ENCODE results near the gene PAPSS2. TPM values are rescaled to one million over a fixed set of nuclear protein-coding genes. Genes with fewer than 3 reads are reported as not detected.

Gene PAPSS2
- total and polyA plus RNA-seq, 9 donors, result 18.0 to 102 (median 42.5) TPM

DNA sequence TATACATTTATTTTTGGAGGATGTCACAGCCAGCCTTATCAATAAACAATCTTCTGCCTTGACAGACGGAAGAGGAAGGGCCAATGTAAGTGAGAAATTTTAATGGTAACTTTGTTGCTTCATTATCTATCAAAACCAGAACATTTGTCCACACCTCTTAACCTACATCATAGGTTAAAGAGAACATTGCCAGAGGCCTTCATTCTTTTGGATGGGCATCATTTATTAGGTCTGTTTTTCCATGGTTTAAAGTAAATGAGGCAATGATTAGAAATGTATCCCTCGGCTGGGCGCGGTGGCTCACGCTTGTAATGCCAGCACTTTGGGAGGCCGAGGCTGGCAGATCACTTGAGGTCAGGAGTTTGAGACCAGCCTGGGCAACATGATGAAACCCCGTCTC, 29.5 kb upstream of the PAPSS2 start:
- TF ChIP-seq EP300 (IDR thresholded peaks at IDR 0.05) (no peak), POLR2A (IDR thresholded peaks at IDR 0.05) (no peak)
- TF ChIP-seq, protein P1, sequence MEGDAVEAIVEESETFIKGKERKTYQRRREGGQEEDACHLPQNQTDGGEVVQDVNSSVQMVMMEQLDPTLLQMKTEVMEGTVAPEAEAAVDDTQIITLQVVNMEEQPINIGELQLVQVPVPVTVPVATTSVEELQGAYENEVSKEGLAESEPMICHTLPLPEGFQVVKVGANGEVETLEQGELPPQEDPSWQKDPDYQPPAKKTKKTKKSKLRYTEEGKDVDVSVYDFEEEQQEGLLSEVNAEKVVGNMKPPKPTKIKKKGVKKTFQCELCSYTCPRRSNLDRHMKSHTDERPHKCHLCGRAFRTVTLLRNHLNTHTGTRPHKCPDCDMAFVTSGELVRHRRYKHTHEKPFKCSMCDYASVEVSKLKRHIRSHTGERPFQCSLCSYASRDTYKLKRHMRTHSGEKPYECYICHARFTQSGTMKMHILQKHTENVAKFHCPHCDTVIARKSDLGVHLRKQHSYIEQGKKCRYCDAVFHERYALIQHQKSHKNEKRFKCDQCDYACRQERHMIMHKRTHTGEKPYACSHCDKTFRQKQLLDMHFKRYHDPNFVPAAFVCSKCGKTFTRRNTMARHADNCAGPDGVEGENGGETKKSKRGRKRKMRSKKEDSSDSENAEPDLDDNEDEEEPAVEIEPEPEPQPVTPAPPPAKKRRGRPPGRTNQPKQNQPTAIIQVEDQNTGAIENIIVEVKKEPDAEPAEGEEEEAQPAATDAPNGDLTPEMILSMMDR (IDR thresholded peaks at IDR 0.05), result no peak
- Histone ChIP-seq H3K27ac (no peak overlapping the region), H3K36me3 (no peaks in the 10 kb centered on the region), H3K4me3 (no peak overlapping the region), H3K9me3 (no peaks in the 10 kb centered on the region), H3K4me1 (ENCODE audit: insufficient read depth) (no peaks in the 10 kb centered on the region), H3K27me3 (no peaks in the 10 kb centered on the region)
- intact Hi-C loops (cut with DNase I), result no loop called here
- WGBS, 3 donors, result 92 to 95% (median 93%) methylated on average over 7 of the region's 7 CpGs
- DNase-seq, result no peak

DNA sequence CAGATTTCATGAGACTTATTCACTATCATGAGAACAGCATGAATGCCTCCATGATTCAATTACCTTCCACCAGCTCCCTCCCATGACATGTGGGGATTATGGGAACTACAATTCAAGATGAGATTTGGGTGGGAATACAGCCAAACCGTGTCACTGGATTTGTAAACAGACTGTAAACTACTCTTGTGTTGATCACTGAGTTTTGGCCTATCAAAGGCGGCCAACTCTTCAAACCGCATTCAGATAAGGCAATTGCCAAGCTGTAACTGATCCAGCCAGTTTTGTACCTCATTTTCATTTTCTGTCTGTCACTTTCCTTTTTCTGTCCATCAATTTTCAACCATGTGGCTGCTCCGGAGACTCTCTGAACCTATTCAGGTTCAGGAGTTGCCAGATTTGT, 27.2 kb upstream of the PAPSS2 start:
- H3K9me3 ChIP-seq, result no peaks in the 10 kb centered on the region
- intact Hi-C loops (cut with DNase I), result no loop called here
- H3K27me3 ChIP-seq, result no peaks in the 10 kb centered on the region
- DNase-seq, result no peak
- H3K4me1 ChIP-seq (ENCODE audit: insufficient read depth), result no peaks in the 10 kb centered on the region
- no peak overlapping the region for H3K27ac ChIP-seq
- H3K36me3 ChIP-seq, result no peaks in the 10 kb centered on the region
- WGBS, 3 donors, result 88 to 94% (median 88%) methylated on average over 4 of the region's 4 CpGs
- no peak overlapping the region for H3K4me3 ChIP-seq
- TF ChIP-seq EP300 (IDR thresholded peaks at IDR 0.05) (no peak), POLR2A (IDR thresholded peaks at IDR 0.05) (no peak)
- TF ChIP-seq, protein P1 (IDR thresholded peaks at IDR 0.05), result no peak

DNA sequence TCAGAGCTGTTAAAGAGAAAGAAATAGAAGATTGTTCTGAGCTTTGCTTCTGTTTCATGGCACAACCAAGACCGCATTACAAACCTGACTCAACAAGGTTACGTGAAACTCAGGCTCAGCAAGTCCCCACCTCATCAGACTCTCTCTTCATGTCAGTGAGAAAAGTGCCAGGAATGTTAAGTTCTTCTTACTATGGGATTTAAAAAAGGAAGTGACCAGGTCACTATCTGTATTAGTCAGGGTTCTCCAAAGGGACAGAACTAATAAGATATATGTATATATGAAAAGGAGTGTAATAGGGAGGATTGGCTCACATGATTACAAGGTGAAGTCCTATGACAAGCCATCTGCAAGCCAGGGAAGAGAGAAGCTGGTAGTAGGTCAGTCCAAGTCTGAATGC, 25.4 kb upstream of the PAPSS2 start:
- Histone ChIP-seq H3K27me3 (no peaks in the 10 kb centered on the region), H3K4me1 (ENCODE audit: insufficient read depth) (no peaks in the 10 kb centered on the region), H3K9me3 (no peaks in the 10 kb centered on the region), H3K4me3 (no peak overlapping the region), H3K27ac (no peak overlapping the region), H3K36me3 (no peaks in the 10 kb centered on the region)
- no peak for DNase-seq
- whole genome bisulfite sequencing, 3 donors, result 96 to 98% (median 97%) methylated on average over 2 of the region's 2 CpGs
- TF ChIP-seq, protein P1 (IDR thresholded peaks at IDR 0.05), result no peak
- TF ChIP-seq EP300 (IDR thresholded peaks at IDR 0.05) (no peak), POLR2A (IDR thresholded peaks at IDR 0.05) (no peak)
- intact Hi-C loops (cut with DNase I), result no loop called here

DNA sequence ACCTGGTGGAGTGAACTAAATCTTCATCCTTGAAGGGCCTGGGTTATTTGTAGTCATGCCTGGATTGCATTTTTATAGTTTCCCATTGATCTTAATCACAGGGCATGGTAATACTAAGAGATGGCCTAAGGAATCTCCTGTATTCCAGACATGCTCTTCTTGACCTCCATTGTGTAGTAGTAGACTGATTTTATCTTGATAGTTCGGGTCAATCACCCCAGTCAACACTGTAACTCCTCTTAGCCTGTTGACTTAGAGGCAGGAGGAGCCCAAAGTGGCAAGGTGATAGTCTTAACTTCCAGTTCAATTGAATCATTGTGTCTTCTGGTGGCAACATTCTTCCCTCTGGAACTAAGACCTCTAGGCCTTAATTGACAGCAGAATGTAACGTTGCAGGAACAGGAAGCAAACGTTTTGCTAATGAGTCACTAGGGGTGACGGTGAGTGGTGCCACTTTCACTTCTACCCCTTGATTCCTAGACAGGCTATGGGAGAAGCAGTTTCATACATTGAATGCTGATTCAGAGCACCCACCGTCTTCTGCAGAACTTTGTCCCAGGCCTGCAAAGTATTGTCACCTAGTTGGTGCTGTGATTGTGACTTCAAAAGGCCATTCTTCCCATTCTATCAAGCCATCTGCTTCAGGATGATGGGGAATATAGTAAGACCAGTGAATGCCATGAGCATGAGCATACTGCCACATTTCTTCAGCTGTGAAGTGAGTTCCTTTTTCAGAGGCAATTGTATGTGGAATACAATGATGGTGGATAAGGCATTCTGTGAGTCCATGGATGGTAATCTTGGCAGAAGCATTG, 24.0 kb upstream of the PAPSS2 start:
- Histone ChIP-seq H3K27ac (no peak overlapping the region), H3K4me1 (ENCODE audit: insufficient read depth) (no peaks in the 10 kb centered on the region), H3K4me3 (no peak overlapping the region), H3K36me3 (no peaks in the 10 kb centered on the region), H3K9me3 (no peaks in the 10 kb centered on the region), H3K27me3 (no peaks in the 10 kb centered on the region)
- no peak for TF ChIP-seq EP300 (IDR thresholded peaks at IDR 0.05)
- 66 to 72% (median 69%) methylated on average over 5 of the region's 5 CpGs for WGBS, 3 donors
- no peak for DNase-seq
- intact Hi-C loops (cut with DNase I), result no loop called here

DNA sequence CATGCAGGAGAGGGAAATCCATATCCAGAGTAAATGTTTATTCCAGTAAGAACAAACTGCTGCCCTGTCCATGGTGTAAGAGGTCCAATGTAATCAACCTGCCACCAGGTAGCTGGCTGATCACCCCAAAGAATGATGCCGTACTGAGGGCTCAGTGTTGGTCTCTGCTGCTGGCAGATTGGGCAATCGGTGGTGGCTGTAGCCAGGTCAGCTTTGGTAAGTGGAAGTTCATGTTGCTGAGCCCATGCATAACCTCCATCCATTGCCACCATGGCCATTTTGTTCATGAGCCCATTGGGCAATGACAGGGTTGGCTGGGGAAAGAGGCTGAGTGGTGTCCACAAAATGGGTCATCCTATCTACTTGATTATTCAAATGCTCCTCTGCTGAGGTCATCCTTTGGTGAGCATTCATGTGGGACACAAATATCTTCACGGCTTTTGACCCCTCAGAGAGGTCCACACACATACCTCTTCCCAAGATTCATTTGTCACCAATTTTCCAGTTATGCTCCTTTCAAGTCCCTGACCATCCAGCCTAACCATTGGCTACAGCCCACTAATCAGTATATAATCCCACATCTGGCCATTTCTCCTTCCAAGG, 23.3 kb upstream of the PAPSS2 start:
- Histone ChIP-seq H3K4me1 (ENCODE audit: insufficient read depth) (no peaks in the 10 kb centered on the region), H3K36me3 (no peaks in the 10 kb centered on the region), H3K4me3 (no peak overlapping the region), H3K9me3 (no peaks in the 10 kb centered on the region), H3K27ac (no peak overlapping the region), H3K27me3 (no peaks in the 10 kb centered on the region)
- intact Hi-C loops (cut with DNase I), result no loop called here
- TF ChIP-seq EP300 (IDR thresholded peaks at IDR 0.05), result no peak
- TF ChIP-seq, protein P1 (IDR thresholded peaks at IDR 0.05), result no peak
- no peak for TF ChIP-seq POLR2A (IDR thresholded peaks at IDR 0.05)
- 87 to 96% (median 88%) methylated on average over 3 of the region's 3 CpGs for WGBS, 3 donors
- no peak for DNase-seq

Measured in ovary (tissue), 9 donors.